ENCODE results near the gene NUDT21.
A peak's percentile ranks its signal among the peaks of the same experiment; 100 is the strongest.
"Not testable (repeated sequence)": the region's sequence is repeated elsewhere in the genome, so short reads cannot be mapped to it uniquely, and the experiment has no call there.

Gene NUDT21

GRCh38 chr16:56450986-56451752 lies at the start of gene NUDT21, which contains the start of gene OGFOD1:
Gene NUDT21 (minus strand): TSS chr16:56451332. CDS start chr16:56451202, 130 bp downstream.
Gene OGFOD1 (plus strand): TSS chr16:56451554. CDS start chr16:56451613, 59 bp downstream.
- peak; percentile 94 for DNase-seq (ENCODE audit: low spot score)

DNA sequence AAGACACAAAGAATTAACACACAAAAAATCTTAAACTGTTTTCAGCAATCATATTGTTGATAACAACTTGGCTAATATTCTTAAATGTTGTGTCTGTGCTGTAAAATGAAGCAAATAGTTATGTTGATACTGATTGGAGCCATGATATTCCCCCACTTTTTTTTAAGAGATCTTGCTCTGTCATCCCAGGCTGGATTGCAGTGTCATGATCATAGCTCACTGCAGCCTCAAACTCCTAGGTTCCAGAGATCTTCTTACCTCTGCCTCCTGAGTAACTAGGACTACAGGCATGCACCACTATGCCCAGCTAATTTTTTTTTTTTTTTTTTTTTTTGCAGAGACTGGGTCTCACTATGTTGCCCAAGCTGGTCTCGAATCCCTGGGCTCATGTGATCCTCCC lies 42.7 kb upstream of the NUDT21 start:
- DNase-seq (ENCODE audit: low spot score), result no peak

DNA sequence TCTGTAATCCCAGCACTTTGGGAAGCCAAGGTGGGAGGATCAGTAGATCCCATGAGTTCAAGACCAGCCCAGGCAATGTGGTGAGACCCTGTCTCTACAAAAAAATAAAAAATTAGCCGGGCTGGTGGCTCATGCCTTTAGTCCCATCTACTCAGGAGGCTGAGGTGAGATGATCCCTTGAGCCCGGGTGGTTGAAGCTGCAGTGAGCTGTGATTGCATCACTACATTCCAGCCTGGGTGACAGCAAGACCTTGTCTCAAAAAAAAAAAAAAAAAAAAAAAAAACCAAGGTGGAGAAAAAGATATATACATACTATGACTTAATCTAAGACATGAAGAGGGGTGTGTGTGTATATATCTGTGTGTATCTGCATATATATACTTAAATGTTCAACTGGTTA lies 42.0 kb upstream of the NUDT21 start:
- no peak for DNase-seq (ENCODE audit: low spot score)

- DNase-seq (ENCODE audit: low spot score), result no peak
These were observed 40.6 kb upstream of the NUDT21 start for GRCh38 chr16:56491657-56492261.

DNA sequence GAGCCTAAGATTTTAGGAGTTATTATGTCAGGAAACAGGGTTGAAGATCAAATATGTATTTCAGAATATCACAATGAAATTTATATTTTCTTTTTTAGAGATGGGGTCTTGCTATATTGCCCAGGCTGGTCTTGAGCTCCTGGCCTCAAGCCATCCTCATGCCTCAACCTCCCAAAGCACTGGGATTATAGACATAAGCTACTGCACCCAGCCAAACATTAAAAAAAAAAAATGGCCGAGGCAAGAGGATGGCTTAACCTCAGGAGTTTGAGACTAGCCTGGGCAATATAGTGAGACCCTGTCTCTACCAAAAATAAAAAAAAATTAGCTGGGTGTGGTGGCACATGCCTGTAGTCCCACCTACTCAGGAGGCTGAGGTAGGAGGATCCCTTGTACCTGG lies 37.7 kb upstream of the NUDT21 start:
- not testable (repeated sequence) for DNase-seq (ENCODE audit: low spot score)

DNA sequence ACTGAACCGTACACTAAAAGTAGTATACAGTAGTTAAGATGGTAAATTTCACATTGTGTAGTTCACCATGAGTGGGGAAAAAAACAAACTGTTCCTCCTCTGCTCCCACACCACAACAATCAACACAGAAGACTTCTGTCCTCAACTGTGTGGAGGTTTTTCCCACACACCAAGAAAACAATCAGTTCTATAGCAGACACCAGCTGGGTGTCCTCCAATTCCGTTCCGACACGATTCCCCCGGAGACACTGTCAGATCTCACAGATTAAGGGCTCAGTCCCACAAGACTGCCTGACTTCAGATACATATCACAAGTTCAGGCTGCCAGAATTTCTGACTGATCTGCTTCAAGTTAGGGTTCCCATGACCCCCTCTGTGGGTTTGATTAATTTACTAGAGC lies 36.9 kb upstream of the NUDT21 start:
- DNase-seq (ENCODE audit: low spot score), result no peak

- no peak for DNase-seq (ENCODE audit: low spot score)
These were observed 32.3 kb upstream of the NUDT21 start for GRCh38 chr16:56483394-56483793.

- DNase-seq (ENCODE audit: low spot score), result no peak
These were observed 31.6 kb upstream of the NUDT21 start for GRCh38 chr16:56482683-56483236.

DNA sequence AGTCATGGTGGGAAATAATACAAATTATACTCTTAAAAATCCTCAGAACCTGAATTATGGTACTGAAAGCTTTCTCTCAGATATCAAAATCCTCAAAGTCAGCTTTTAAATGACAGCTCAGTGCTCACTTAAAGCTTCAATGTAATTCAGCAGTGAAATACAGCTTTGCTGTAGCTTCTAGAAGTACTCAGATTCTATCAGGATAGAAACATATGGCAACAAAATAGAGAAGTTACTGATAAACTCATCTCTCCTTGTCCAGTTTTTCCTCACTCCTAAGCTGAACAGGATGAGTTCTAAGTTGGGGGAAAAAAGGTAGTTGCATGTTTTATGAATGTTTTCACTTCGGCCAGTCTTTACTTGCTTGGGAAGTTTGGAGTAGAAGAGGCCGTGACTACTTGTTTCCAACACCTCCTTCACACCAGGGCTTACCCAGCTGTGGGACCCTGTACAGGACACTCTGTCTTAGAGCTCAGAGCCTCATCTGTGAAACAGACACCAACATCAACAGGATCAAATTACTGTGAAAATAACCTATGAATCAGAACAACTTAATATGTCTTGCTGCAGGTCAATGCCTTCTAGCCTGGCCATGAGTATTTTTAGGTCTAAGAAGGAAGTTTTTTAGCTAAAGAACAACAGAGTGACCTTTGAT lies 30.5 kb upstream of the NUDT21 start:
- DNase-seq (ENCODE audit: low spot score), result no peak

GRCh38 chr16:56480776-56481467 lies 29.8 kb upstream of the NUDT21 start:
- DNase-seq (ENCODE audit: low spot score), result no peak

GRCh38 chr16:56479469-56479868 lies 28.3 kb upstream of the NUDT21 start:
- DNase-seq (ENCODE audit: low spot score), result no peak

DNA sequence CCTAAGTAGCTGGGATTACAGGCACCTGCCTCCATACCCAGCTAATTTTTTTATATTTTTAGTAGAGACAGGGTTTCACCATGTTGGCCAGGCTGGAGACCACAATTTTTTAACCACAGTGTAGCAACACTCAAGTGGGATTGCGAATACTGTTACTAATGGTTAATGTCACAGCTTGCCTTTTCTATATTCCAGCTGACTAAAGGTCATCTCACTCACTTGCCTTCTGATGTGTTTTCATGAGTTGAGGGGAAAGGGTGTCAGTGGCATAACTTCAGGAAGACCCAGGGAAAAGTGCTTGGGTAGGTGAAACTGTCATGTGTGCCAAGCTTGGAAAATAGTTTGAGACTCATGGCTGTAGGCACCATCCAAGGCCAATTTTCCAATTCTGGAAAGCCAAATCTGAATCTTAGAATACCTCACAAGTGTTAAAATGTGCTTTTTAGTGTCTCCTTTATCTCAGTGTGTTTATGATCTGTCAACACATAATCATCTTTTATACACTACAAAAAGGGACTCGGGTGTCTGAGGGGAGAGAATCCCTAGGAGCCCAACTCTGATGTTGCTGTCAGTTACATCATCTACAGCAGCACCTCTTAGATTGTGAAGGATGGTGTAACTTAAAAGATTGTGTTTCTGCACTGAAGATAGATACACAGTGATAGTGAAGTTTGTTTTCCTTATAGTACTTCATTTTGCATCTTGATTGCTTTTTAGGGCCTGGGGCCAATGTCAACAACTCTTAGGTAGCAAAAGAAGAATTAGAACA lies 27.3 kb upstream of the NUDT21 start:
- no peak for DNase-seq (ENCODE audit: low spot score)

- no peak for DNase-seq (ENCODE audit: low spot score)
These were observed 26.2 kb upstream of the NUDT21 start for GRCh38 chr16:56477096-56477878.

DNA sequence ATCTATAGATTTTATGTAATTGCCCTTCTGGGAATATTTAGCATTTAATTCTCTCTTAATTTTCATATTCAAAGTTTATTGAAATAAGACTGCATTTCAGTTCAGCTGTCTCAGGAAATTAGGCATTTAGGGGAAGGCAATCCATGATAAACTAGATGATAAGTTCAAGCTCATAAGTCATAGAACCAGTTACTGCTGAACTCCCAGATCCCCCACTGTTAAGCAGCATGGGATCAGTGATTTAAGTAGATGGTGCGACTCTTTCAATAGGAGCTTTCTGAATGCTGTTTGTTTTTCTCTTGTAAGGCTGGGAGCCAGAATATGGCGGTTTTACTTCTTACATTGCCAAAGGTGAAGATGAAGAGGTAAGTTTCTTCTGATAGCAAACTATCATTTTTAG lies 24.1 kb upstream of the NUDT21 start:
- DNase-seq (ENCODE audit: low spot score), result no peak

DNA sequence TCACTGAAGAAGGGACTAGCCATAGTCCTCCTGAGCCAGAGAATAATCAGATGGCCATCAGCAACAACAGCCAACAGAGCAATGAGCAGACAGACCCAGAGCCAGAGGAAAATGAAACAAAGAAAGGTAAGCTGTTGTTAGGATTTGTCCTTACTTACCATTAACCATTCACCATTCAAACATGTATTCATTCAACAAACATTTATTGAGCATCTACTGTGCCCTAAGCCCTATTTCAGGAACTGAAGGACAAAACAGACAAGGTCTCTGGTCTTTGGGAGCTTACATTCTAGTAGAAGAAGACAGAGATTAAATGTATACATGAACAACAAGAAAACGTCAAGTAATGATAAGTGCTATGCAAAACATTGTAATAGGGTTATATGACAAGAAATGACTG lies 19.5 kb upstream of the NUDT21 start:
- DNase-seq (ENCODE audit: low spot score), result no peak

DNA sequence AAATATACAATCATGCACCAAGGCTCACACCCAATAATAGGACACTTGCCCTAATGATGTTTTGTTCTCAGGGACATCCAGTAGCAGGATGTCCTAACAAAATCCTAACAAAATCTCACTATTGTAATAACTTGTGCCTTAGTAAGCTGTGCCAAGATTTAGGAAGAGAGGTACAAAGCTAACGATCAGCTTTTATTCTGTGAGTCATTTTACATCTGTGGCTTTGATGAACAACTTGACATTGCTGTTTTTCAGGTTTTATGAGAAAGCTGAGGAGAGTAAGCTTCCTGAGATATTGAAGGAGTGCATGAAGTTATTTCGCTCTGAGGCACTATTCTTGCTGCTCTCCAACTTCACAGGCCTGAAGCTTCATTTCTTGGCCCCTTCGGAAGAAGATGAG lies 19.1 kb upstream of the NUDT21 start:
- no peak for DNase-seq (ENCODE audit: low spot score)

- no peak for DNase-seq (ENCODE audit: low spot score)
These were observed 18.6 kb upstream of the NUDT21 start for GRCh38 chr16:56469748-56470147.

DNA sequence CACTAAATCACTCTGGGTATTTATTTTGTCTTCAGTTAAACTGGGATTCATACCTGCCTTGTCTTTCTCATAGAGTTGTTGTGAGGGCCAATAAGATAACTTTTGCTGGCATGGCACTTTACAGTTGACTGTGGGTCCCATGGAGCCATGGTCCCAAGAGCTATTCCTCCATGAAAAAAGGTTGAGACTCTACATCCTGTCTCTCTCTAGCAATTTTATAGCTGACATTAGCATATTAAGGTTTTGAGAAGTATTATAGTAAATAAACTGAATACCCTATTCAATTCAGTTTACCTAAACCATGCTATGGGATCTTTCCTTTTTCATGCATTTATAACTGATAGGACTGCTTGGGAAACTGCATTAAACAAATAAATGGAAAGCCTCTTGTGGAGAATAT lies 17.7 kb upstream of the NUDT21 start:
- no peak for DNase-seq (ENCODE audit: low spot score)

GRCh38 chr16:56466344-56466743 lies 15.2 kb upstream of the NUDT21 start:
- DNase-seq (ENCODE audit: low spot score), result no peak

DNA sequence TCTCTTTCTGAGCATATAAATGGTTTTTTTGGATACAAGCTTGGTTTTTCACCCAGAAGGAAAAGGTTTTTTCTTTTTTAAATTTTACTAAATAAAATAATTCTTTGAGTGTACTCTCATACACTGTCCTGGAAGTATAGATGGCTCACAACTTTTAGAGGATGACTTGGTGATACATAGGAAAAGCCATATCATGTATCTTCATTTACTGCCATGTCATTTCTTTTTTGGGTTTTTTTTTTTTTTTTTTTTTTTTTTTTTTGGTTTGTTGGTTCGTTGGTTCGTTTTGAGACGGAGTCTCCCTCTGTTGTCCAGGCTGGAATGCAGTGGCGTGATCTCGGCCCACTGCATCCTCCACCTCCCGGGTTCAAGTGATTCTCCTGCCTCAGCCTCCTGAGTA lies 12.0 kb upstream of the NUDT21 start:
- DNase-seq (ENCODE audit: low spot score), result no peak
